Pancreas (tissue), 10 donors: ENCODE data around the gene GSN. TPM values are rescaled to one million over a fixed set of nuclear protein-coding genes. Genes with fewer than 3 reads are reported as not detected.

Experiments used
- ATAC-seq, 4 donors: fragments of 200-7000 bp; cut with Tn5 transposase; one replicate each; pipeline versions ENCODE4 v1.8.0 to v1.9.1; 2020; ENCODE audit warnings: mild to moderate bottlenecking in 4 of 4, moderate library complexity in 4 of 4
- DNase-seq, 6 donors: peaks; one replicate each; pipeline ENCODE4 v3.0.0-alpha.2; 2020
- FAIRE-seq: peaks from 2 replicates; lab custom pipeline; 2012; peaks lifted over from hg19 to GRCh38; lab: Jason Lieb, UNC
- H3K27ac ChIP-seq, 4 donors: fragments of 200-600 bp; sonication (generic); 1 replicate in 3 of 4; 2 replicates in 1 of 4; pipeline versions ENCODE4 v1.5.0 to v1.8.0; 2020
- H3K27me3 ChIP-seq, 4 donors: fragments of 200-600 bp; one replicate each; pipeline ENCODE4 v1.8.0; 2021
- H3K36me3 ChIP-seq, 3 donors: fragments of 200-600 bp; sonication (generic) in 1 of 3; one replicate each; pipeline versions ENCODE4 v1.5.0 to v1.8.0; 2020 to 2021
- H3K4me1 ChIP-seq, 3 donors: fragments of 200-600 bp; one replicate each; pipeline ENCODE4 v1.8.0; 2021
- H3K4me3 ChIP-seq, 4 donors: fragments of 200-600 bp; sonication (generic) in 2 of 4; one replicate each; pipeline versions ENCODE4 v1.5.0 to v1.8.0; 2020 to 2021
- H3K9me3 ChIP-seq, 4 donors: fragments of 200-600 bp; one replicate each; pipeline ENCODE4 v1.8.0; 2021
- WGBS, 2 donors: extraction: QIAGEN DNeasy Blood & Tissue Kit; methylation state at CpG; one replicate each; pipeline ENCODE4 v1.1.7; 2013; 5-methylcytosine and 5-hydroxymethylcytosine counted together
- intact Hi-C, 3 donors: fragments of 100-400 bp; cut with DNase I; formaldehyde crosslinking; loops; one replicate each; pipeline versions ENCODE4 v1.11.1 to v1.14.2; 2022
- polyA plus RNA-seq, 2 donors: library from polyadenylated mRNA; stranded (reverse); fragments of 200-250 nt; gene quantifications; one replicate each; pipeline ENCODE4 v1.2.3, GENCODE V29; 2013
- total RNA-seq, 6 donors: library from RNA; stranded (reverse); fragmentation: NEBNext Ultra II Directional in 4 of 6; extraction: Animal tissue kit (Norgen Biotek cat#: 25700) in 4 of 6; gene quantifications; one replicate each; pipeline versions ENCODE4 v1.2.1 to v1.2.4, GENCODE V29; 2021 to 2023
- TF ChIP-seq, protein P1 (sequence below), 4 donors: fragments of 200-600 bp; sonication (generic) in 3 of 4; IDR thresholded peaks; one replicate each; pipeline versions ENCODE4 v1.5.0 to v1.8.0; 2021; ENCODE audit warnings: antibody characterized with exemption in 4 of 4
- donor health status: healthy with polysubstance abuse.
- donor health status: DM: no; HTN: no; CAD: no; lungs with moderate emphysema.
- donor health status: DM: no; HTN: no; CAD: no.
- donor health status: control.
- donor health status: control.
- donor health status: Bipolar disorder and iron deficiency.
- donor health status: DM: yes; HTN: yes; CAD: no.
- donor health status: DM: no; HTN: no; CAD: no.
- donor health status: DM: no; HTN: no; CAD: no.
- donor health status: DM: yes; HTN: yes; CAD: no.

GSN gene
- total and polyA plus RNA-seq, 8 donors, result 44.0 to 193 (median 132) TPM

- intact Hi-C loops, result no loop called here
- DNase-seq (no peak), FAIRE-seq (peak; percentile 54), ATAC-seq (no peak)
- Histone ChIP-seq H3K4me3 (no peak overlapping the region), H3K27me3 (no peaks in the 10 kb centered on the region), H3K4me1 (peaks cover 13 to 19% (median 16%) of the 10 kb centered on the region in 3 donors), H3K36me3 (no peaks in the 10 kb centered on the region), H3K27ac (no peak overlapping the region), H3K9me3 (no peaks in the 10 kb centered on the region)
- TF ChIP-seq, protein P1, sequence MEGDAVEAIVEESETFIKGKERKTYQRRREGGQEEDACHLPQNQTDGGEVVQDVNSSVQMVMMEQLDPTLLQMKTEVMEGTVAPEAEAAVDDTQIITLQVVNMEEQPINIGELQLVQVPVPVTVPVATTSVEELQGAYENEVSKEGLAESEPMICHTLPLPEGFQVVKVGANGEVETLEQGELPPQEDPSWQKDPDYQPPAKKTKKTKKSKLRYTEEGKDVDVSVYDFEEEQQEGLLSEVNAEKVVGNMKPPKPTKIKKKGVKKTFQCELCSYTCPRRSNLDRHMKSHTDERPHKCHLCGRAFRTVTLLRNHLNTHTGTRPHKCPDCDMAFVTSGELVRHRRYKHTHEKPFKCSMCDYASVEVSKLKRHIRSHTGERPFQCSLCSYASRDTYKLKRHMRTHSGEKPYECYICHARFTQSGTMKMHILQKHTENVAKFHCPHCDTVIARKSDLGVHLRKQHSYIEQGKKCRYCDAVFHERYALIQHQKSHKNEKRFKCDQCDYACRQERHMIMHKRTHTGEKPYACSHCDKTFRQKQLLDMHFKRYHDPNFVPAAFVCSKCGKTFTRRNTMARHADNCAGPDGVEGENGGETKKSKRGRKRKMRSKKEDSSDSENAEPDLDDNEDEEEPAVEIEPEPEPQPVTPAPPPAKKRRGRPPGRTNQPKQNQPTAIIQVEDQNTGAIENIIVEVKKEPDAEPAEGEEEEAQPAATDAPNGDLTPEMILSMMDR (IDR thresholded peaks at IDR 0.05), result peak in 1 of 4 donors; percentile 13
- WGBS, 2 donors, result 77 to 92% methylated on average over 4 of the region's 4 CpGs
These were observed 108.4 kb downstream of the GSN start for GRCh38 chr9:121376214-121376830.

DNA sequence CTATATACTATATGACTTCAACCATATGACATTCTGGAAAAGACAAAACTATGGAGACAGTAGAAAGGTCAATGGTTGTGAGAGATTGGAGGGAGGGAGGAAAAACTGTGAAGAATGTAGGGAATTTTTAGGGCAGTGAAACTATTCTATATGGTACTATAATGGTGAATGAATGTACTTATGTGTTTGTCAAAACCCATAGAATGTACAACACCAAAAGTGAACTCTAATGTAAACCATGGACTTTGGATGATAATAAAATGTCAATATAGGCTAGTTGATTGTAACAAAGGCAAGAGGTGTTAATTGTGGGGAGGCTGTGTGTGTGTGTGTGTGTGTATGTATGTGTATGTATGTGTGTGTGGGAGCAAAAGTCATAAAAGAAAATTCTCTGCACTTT lies 112.9 kb downstream of the GSN start:
- FAIRE-seq, result peak; percentile 54
- intact Hi-C loops, result no loop called here

More for the DNA sequence above, 112.9 kb downstream of the GSN start:
- Histone ChIP-seq H3K36me3 (no peaks in the 10 kb centered on the region), H3K4me1 (no peaks in the 10 kb centered on the region), H3K27ac (no peak overlapping the region), H3K4me3 (no peak overlapping the region), H3K27me3 (no peaks in the 10 kb centered on the region), H3K9me3 (no peaks in the 10 kb centered on the region)
- ATAC-seq (no peak), DNase-seq (no peak)
- TF ChIP-seq, protein P1 (IDR thresholded peaks at IDR 0.05), result no peak

Other genes with a start within 250 kb of the GSN start
- 10 to 100 TPM; 12.7 to 29.9 (median 16.3) TPM for gene C5, start 217.9 kb upstream of the GSN start, total RNA-seq
- 1 to 10 TPM; 5.2 to 6.5 TPM for gene C5, start 217.9 kb upstream of the GSN start, polyA plus RNA-seq
- 10 to 100 TPM in 1 of 6 donors, 1 to 10 TPM in 5; 5.5 to 12.1 (median 6.5) TPM for gene CNTRL, start 193.2 kb upstream of the GSN start, total RNA-seq
- 1 to 10 TPM; 5.0 to 7.7 TPM for gene CNTRL, start 193.2 kb upstream of the GSN start, polyA plus RNA-seq
- 10 to 100 TPM; 13.3 to 37.0 (median 25.2) TPM for gene RAB14, start 66.3 kb upstream of the GSN start, total RNA-seq
- gene RAB14, start 66.3 kb upstream of the GSN start, polyA plus RNA-seq, result 10 to 100 TPM in 1 of 2 donors, 1 to 10 TPM in 1; 9.2 to 21.3 TPM
- 10 to 100 TPM; 13.9 to 65.1 (median 33.9) TPM for gene STOM, start 102.1 kb downstream of the GSN start, total RNA-seq
- 10 to 100 TPM; 25.4 to 30.9 TPM for gene STOM, start 102.1 kb downstream of the GSN start, polyA plus RNA-seq
- gene GGTA1, start 231.7 kb downstream of the GSN start, total RNA-seq, result 1 to 10 TPM in 3 of 6 donors, under 1 TPM in 3; 0.14 to 3.6 (median 0.87) TPM
- 1 to 10 TPM; 1.6 to 2.7 TPM for gene GGTA1, start 231.7 kb downstream of the GSN start, polyA plus RNA-seq